Hematopoietic multipotent progenitor cell treated with erythropoietin and hydrocortisone succinate and interleukin-3 and kit ligand, for 6 days (in vitro differentiated cells): Measurements from ENCODE around the gene KIR3DL2.
"Not testable (repeated sequence)": the region's sequence is repeated elsewhere in the genome, so short reads cannot be mapped to it uniquely, and the experiment has no call there.

ENCODE experiments used
- DNase-seq: peaks from one replicate; pipeline ENCODE4 v3.0.0-alpha.2; 2015

Gene KIR3DL2

DNA sequence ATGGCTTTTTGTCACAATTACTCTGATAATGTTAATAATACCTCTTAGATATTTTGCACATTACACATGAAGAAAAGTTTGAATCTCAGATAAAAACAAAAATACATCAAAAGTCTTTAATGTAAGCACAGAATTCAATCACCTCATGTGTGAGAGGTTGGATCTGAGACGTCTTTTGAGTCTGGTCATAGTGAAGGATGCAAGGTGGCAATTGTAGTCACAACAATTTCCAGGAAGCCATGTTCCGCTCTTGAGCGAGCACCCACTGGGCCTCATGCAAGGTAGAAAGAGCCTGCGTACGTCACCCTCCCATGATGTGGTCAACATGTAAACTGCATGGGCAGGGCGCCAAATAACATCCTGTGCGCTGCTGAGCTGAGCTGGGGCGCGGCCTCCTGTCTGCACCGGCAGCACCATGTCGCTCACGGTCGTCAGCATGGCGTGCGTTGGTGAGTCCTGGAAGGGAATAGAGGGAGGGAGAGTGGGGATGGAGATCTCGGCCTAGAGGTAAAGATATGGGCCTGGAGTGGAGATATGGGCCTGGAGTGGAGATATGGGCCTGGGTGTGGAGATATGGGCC lies at the start of gene KIR3DL2:
KIR3DL2 (plus strand) TSS at position 383 of the 580 bp plus-strand sequence; CDS start at position 416, 33 bp downstream.
- not testable (repeated sequence) for DNase-seq

DNA sequence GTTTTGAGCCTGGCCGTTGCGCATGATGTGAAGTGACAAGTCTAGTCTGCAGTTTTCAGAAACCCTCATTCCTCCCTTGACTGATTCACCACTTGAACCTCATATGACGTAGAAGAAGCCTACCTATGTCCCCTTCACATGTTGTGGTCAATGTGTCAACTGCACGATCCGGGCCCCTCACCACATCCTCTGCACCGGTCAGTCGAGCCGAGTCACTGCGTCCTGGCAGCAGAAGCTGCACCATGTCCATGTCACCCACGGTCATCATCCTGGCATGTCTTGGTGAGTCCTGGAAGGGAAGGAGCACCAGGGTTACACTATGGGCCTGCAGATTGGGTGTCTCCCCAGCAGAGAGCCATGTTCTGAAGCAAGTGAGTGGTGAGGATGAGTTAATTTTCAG lies 46.8 kb upstream of the KIR3DL2 start, which contains the start of gene KIR2DL4:
KIR2DL4 (plus strand) TSS at position 201 of the 400 bp plus-strand sequence; CDS start at position 243, 42 bp downstream.
- no peak for DNase-seq

GRCh38 chr19:54804101-54804500 lies 46.1 kb upstream of the KIR3DL2 start:
- DNase-seq = no peak

DNA sequence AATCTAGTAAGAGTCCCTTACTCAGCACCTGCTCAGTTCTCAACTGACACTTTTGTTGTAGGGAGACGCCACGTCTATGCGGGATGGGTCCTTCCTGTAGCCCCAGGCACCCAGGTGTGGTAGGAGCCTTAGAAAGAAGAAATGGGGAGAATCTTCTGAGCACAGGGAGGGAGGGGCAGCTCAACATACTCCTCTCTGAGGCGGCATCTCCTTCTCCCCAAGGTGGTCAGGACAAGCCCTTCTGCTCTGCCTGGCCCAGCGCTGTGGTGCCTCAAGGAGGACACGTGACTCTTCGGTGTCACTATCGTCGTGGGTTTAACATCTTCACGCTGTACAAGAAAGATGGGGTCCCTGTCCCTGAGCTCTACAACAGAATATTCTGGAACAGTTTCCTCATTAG lies 45.7 kb upstream of the KIR3DL2 start:
- no peak for DNase-seq

DNA sequence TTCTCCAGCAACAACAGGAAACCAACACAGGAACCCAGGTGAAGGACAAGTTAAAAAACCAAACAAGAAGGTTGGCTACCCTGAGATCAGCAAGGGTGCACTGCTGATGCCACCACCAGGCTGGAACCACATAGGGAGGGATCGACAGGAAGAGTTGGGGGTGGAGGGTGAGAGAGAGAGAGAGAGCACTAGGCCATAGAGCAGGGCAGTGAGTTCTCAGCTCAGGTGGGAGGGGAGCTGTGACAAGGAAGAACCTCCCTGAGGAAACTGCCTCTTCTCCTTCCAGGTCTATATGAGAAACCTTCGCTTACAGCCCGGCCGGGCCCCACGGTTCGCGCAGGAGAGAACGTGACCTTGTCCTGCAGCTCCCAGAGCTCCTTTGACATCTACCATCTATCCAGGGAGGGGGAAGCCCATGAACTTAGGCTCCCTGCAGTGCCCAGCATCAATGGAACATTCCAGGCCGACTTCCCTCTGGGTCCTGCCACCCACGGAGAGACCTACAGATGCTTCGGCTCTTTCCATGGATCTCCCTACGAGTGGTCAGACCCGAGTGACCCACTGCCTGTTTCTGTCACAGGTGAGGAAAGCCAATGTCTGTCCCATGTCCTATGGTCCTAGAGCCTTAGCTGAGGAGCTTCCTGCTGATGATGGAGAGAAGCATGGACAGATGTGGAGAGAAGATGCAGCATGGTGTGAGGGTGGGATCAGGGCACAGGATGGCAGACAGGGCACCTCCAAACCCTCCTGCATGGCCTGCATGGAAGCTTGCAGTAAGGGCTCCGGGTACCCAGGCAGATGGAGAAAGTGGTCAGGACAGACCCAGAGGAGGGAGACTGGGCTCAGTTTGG lies 44.4 kb upstream of the KIR3DL2 start:
- no peak for DNase-seq

GRCh38 chr19:54806516-54806838 lies 43.8 kb upstream of the KIR3DL2 start:
- no peak for DNase-seq

DNA sequence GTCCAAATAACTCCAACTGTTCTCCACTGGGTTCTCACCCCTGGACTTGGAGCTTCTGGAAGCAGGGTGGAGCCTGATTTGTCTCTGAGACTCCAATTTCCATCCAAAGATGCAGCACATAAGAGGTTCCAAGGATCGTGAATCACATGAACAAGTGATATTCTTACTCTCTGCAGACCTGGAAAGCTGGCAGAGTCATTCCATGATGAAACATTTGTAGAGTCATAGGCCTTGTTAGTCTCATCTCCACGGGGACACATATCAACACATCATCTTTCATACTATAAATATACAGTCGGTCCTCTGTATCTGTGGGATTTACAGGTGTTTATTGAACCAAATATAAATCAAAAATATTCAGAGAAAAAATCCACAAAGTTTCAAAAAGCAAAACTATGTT lies 35.7 kb upstream of the KIR3DL2 start:
- not testable (repeated sequence) for DNase-seq

DNA sequence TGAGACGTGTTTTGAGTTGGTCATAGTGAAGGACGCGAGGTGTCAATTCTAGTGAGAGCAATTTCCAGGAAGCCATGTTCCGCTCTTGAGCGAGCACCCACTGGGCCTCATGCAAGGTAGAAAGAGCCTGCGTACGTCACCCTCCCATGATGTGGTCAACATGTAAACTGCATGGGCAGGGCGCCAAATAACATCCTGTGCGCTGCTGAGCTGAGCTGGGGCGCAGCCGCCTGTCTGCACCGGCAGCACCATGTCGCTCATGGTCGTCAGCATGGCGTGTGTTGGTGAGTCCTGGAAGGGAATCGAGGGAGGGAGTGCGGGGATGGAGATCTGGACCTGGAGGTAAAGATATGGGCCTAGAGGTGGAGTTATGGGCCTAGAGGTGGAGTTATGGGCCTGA lies 34.0 kb upstream of the KIR3DL2 start, which contains the start of gene KIR3DL1:
KIR3DL1 (plus strand) TSS at position 218 of the 400 bp plus-strand sequence.
- DNase-seq = not testable (repeated sequence)

DNA sequence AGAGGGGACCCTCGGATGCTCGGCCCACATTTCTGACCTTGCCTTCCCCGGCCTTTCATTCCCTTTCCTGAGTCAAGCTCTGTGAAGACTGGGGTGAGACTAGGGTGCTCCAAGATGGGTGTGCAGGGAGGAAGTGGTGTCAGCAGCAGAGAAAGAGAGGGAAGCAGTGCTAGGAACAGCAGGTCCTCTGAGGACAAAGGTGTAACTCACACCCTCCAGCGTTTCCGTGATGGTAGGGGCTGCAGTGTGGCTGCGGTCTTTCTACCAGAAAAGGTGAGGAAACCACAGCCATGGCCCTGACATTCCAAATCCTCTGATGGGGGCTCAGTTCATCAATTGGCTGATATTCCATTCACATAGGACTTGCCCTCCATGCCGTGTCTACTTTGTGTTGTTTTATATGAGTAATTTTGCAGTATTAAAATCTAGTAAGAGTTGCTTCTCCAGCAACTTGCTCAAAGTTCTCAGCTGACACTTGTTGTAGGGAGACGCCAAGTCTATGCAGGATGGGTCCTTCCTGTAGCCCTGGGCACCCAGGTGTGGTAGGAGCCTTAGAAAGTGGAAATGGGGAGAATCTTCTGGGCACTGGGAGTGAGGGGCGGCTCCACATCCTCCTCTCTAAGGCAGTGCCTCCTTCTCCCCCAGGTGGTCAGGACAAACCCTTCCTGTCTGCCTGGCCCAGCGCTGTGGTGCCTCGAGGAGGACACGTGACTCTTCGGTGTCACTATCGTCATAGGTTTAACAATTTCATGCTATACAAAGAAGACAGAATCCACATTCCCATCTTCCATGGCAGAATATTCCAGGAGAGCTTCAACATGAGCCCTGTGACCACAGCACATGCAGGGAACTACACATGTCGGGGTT lies 32.3 kb upstream of the KIR3DL2 start:
- DNase-seq = no peak

GRCh38 chr19:54824416-54824815 lies 25.8 kb upstream of the KIR3DL2 start:
- not testable (repeated sequence) for DNase-seq

DNA sequence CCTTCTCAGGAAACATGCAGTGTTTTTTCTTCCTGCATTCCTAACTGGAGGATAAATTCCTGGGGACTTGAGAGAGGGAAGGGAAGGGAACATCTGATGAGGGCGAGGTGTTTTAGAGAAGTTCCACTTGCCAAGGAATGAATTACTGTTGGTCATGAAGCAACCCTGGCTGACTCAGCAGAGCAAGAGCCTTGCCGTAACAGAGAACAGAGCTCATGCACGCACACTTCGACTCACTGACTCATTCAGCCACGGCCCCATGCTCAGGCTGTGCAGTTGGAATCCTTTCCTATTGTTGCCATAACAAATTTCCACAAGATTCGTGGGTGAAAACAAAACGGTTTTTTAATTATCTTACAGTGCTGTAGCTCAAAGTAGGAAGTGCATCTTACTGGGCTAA lies 24.9 kb upstream of the KIR3DL2 start:
- DNase-seq = not testable (repeated sequence)

DNA sequence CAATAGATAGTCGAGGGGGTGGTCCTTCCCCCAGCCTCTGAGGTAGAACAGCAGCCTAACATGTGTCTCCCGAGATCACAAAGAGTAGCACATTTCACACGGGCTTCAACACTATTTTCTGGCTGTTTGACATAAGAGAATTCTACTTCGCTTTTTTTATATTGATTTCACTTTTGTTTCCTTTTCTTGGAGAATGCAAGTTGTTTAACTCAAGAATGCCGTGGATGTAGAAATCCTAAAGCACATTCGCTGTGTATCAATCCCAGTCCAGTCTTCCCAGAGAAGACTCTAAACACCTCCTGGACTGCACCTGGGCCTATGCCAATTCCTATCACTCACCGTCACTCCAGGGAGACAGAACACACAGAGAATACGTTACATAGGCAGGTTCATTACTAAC lies 22.2 kb upstream of the KIR3DL2 start:
- not testable (repeated sequence) for DNase-seq

- DNase-seq = not testable (repeated sequence)
These were observed 17.7 kb upstream of the KIR3DL2 start, which contains the start of gene KIR2DS4 for GRCh38 chr19:54832496-54832895. Gene KIR2DS4, plus strand, starts transcription at chr19:54832676.

DNA sequence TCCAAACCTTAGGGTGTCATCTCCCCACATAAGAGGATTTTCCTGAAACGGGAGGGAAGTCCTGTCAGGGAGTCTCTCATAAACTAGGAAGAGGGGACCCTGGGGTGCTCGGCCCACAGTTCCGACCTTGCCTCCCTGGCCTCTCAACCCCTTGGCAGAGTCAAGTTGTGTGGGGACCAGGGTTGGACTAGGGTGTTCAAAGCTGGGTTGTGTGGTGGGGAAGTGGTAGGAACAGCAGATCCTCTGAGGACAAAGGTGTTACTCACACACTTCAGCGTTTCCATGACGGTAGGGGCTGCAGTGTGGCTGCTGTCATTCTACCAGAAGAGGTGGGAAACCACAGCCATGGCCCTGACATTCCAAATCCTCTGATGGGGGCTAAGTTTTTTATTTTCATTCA lies 15.1 kb upstream of the KIR3DL2 start:
- DNase-seq = not testable (repeated sequence)

DNA sequence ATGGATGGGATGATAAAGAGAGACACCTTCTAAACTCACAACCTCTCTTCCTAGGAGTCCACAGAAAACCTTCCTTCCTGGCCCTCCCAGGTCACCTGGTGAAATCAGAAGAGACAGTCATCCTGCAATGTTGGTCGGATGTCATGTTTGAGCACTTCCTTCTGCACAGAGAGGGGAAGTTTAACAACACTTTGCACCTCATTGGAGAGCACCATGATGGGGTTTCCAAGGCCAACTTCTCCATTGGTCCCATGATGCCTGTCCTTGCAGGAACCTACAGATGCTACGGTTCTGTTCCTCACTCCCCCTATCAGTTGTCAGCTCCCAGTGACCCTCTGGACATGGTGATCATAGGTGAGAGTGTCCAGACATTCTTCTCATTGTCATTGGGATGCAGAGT lies 12.7 kb upstream of the KIR3DL2 start:
- not testable (repeated sequence) for DNase-seq

- not testable (repeated sequence) for DNase-seq
These were observed 7.1 kb upstream of the KIR3DL2 start for GRCh38 chr19:54843171-54843570.

- no peak for DNase-seq
These were observed 687 bp downstream of the KIR3DL2 start for GRCh38 chr19:54850930-54851329.

GRCh38 chr19:54851353-54851752 lies 1.1 kb downstream of the KIR3DL2 start:
- no peak for DNase-seq

DNA sequence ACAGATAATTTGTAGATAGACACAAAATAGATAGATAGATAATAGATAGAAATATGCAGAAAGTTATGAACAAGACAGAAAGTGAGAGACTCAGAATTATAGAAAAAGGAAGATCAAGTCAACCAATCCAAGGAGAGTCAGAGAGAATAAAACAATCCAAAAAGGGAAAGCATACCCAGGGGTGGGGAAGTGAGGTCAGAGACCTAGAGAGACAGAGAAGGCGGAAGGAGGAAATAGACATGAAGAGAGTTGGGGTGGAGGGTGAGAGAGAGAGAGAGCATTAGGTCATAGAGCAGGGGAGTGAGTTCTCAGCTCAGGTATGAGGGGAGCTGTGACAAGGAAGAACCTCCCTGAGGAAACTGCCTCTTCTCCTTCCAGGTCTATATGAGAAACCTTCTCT lies 5.0 kb downstream of the KIR3DL2 start:
- DNase-seq = not testable (repeated sequence)

GRCh38 chr19:54858476-54858875 lies 8.2 kb downstream of the KIR3DL2 start:
- DNase-seq = not testable (repeated sequence)

DNA sequence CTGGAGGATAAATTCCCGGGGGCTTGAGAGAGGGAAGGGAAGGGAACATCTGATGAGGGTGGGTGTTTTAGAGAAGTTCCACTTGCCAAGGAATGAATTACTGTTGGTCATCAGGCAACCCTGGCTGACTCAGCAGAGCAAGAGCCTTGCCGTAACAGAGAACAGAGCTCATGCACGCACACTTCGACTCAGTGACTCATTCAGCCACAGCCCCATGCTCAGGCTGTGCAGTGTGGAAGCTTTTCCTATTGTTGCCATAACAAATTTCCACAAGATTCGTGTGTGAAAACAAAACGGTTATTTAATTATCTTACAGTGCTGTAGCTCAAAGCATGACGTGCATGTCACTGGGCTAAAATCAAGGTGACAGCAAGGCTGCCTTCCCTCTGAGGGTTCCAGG lies 9.2 kb downstream of the KIR3DL2 start:
- DNase-seq = not testable (repeated sequence)

DNA sequence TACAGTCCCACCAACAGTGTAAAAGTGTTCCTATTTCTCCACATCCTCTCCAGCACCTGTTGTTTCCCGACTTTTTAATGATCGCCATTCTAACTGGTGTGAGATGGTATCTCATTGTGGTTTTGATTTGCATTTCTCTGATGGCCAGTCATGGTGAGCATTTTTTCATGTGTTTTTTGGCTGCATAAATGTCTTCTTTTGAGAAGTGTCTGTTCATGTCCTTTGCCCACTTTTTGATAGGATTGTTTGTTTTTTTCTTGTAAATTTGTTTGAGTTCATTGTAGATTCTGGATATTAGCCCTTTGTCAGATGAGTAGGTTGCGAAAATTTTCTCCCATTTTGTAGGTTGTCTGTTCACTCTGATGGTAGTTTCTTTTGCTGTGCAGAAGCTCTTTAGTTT lies 13.2 kb downstream of the KIR3DL2 start:
- DNase-seq = not testable (repeated sequence)

- no peak for DNase-seq
These were observed 21.5 kb downstream of the KIR3DL2 start for GRCh38 chr19:54871696-54872095.
